ENCODE measurements around the gene GABRB1.

DNA sequence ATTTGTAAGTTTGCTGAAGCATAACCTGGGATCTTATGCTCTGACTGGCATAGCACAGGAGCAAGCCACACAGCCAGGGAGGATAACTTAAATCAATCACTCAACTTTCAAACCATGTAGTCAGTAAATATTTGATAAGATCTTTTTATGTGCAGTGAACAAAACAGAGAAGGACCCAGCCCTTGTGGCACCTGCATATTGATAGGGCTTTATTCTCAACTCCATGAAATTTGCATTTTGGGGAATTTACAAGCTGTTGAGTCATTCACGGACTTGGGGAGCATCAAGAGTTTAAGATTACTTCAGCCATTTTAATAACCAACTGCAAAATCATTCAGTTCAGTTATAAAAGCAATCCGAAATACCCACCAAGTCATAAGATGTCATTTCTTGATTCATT is 309.5 kb downstream of the GABRB1 start:
- TF ChIP-seq, protein P1, sequence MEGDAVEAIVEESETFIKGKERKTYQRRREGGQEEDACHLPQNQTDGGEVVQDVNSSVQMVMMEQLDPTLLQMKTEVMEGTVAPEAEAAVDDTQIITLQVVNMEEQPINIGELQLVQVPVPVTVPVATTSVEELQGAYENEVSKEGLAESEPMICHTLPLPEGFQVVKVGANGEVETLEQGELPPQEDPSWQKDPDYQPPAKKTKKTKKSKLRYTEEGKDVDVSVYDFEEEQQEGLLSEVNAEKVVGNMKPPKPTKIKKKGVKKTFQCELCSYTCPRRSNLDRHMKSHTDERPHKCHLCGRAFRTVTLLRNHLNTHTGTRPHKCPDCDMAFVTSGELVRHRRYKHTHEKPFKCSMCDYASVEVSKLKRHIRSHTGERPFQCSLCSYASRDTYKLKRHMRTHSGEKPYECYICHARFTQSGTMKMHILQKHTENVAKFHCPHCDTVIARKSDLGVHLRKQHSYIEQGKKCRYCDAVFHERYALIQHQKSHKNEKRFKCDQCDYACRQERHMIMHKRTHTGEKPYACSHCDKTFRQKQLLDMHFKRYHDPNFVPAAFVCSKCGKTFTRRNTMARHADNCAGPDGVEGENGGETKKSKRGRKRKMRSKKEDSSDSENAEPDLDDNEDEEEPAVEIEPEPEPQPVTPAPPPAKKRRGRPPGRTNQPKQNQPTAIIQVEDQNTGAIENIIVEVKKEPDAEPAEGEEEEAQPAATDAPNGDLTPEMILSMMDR (IDR thresholded peaks at IDR 0.05) = no peak
- TF ChIP-seq POLR2A (IDR thresholded peaks at IDR 0.05) = no peak

Measured in thyroid gland (tissue), 4 donors.